HepG2 (cell line): ENCODE results near the gene ARFGAP2. TPM values are rescaled to one million over a fixed set of nuclear protein-coding genes. Genes with fewer than 3 reads are reported as not detected.
A peak's percentile ranks its signal among the peaks of the same experiment; 100 is the strongest.

ENCODE experiments used
- ATAC-seq: fragments of 200-7000 bp; cut with Tn5 transposase; 3 replicates; pipeline ENCODE4 v1.9.1; 2020; ENCODE audit warnings: mild to moderate bottlenecking, moderate library complexity
- BruUV-seq: library from RNA; stranded (reverse); fragments of 400-500 nt; replicated peaks from 2 replicates; lab custom pipeline; 2021; lab: Mats Ljungman, UMichigan
- CTCF ChIA-PET: fragments of 300-600 bp; formaldehyde crosslinking; extraction: SDS; loops from one replicate; lab custom pipeline; 2021; ENCODE audit warnings: low total read pairs, inconsistent platforms, low intra/inter-chr PET ratio; lab: Yijun Ruan, JAX
- POLR2A ChIA-PET: fragments of 350-600 bp; sonication (Branson Sonifier 250); formaldehyde crosslinking; loops from one replicate; lab custom pipeline; 2020; ENCODE audit warnings: antibody characterized with exemption, inconsistent platforms; lab: Yijun Ruan, JAX
- DNase-seq: peaks from one replicate; pipeline ENCODE4 v3.0.0-alpha.2; 2015; ENCODE audit warnings: low spot score
- FAIRE-seq: peaks from 3 replicates; lab custom pipeline; 2011; peaks lifted over from hg19 to GRCh38; lab: Jason Lieb, UNC
- H2AFZ ChIP-seq: one replicate; pipeline ENCODE4 v1.6.1; 2011; ENCODE audit warnings: low read length, inconsistent platforms
- H3K27ac ChIP-seq: fragments of 300-600 bp; 3 replicates; pipeline ENCODE4 v1.8.0; 2011; ENCODE audit warnings: mixed run types, mild to moderate bottlenecking, mixed read lengths, low read length, inconsistent platforms; ENCODE audit not compliant: insufficient read depth; ENCODE audit errors: extremely low read length
- H3K27me3 ChIP-seq, 2 experiments: fragments of 200-600 bp in 1 of 2; 2 replicates in 1 of 2; 3 replicates in 1 of 2; pipeline versions ENCODE4 v1.6.0 to v1.8.0; 2011; ENCODE audit warnings: low read length in 2 of 2, mild to moderate bottlenecking in 2 of 2, moderate library complexity in 2 of 2, inconsistent platforms in 1 of 2; ENCODE audit not compliant: insufficient read depth in 2 of 2, control insufficient read depth in 1 of 2
- H3K36me3 ChIP-seq, 2 experiments: fragments of 200-600 bp in 1 of 2; replicated peaks in 1 of 2; 2 replicates in 1 of 2; 3 replicates in 1 of 2; pipeline versions ENCODE4 v1.5.1 to v1.8.0; 2011; ENCODE audit warnings: low read length in 2 of 2, inconsistent platforms in 1 of 2; ENCODE audit not compliant: insufficient read depth in 2 of 2, control insufficient read depth in 1 of 2
- H3K4me1 ChIP-seq: 2 replicates; pipeline ENCODE4 v1.5.1; 2012; ENCODE audit warnings: low read length, inconsistent platforms; ENCODE audit not compliant: insufficient read depth
- H3K4me2 ChIP-seq: 2 replicates; pipeline ENCODE4 v1.6.0; 2011; ENCODE audit warnings: low read depth, low read length, inconsistent platforms
- H3K4me3 ChIP-seq, 3 experiments: fragments of 200-600 bp in 1 of 3; sonication (generic), shearing (Covaris generic) in 1 of 3; replicated peaks in 1 of 3; 2 replicates each; pipeline ENCODE4 v1.5.1; 2011 to 2016; ENCODE audit warnings: low read length in 3 of 3, inconsistent platforms in 2 of 3, low read depth in 2 of 3, mild to moderate bottlenecking in 2 of 3, control low read depth in 1 of 3, mixed read lengths in 1 of 3; ENCODE audit not compliant: insufficient read depth in 1 of 3
- H3K79me2 ChIP-seq: one replicate; pipeline ENCODE4 v1.6.1; 2011; ENCODE audit warnings: low read length, inconsistent platforms; ENCODE audit not compliant: insufficient read depth
- H3K9ac ChIP-seq: 2 replicates; pipeline ENCODE4 v1.6.0; 2011; ENCODE audit warnings: mild to moderate bottlenecking, low read depth, low read length, inconsistent platforms; ENCODE audit not compliant: insufficient read depth
- H3K9me3 ChIP-seq: 2 replicates; pipeline ENCODE4 v1.5.1; 2012; ENCODE audit warnings: mild to moderate bottlenecking, low read length
- H4K20me1 ChIP-seq: 2 replicates; pipeline ENCODE4 v1.6.0; 2011; ENCODE audit warnings: inconsistent platforms, mild to moderate bottlenecking, low read length, moderate library complexity; ENCODE audit not compliant: insufficient read depth
- ARNT2 ChIP-seq: sonication (generic); formaldehyde crosslinking; IDR thresholded peaks from 2 replicates; pipeline ENCODE4 v1.8.0; 2022; ENCODE audit warnings: mild to moderate bottlenecking, low read depth, missing genetic modification reagents, moderate library complexity
- ATF7-NPFF ChIP-seq: sonication (generic); formaldehyde crosslinking; IDR thresholded peaks from 2 replicates; pipeline ENCODE4 v1.8.1; 2023; ENCODE audit warnings: mild to moderate bottlenecking, low read depth, missing genetic modification reagents, moderate library complexity
- HNRNPL ChIP-seq: fragments of 200-400 bp; formaldehyde crosslinking; IDR thresholded peaks from 2 replicates; pipeline ENCODE4 v1.6.1; 2017; ENCODE audit warnings: mild to moderate bottlenecking, low read depth, low read length
- HNRNPLL ChIP-seq: fragments of 200-400 bp; formaldehyde crosslinking; IDR thresholded peaks from 2 replicates; pipeline ENCODE4 v1.6.1; 2017; ENCODE audit warnings: mild to moderate bottlenecking, low read depth, low read length; ENCODE audit not compliant: poor library complexity, severe bottlenecking
- NFE2L1 ChIP-seq: sonication (generic); formaldehyde crosslinking; IDR thresholded peaks from 2 replicates; pipeline ENCODE4 v1.4.0; 2020; ENCODE audit warnings: missing genetic modification reagents, mild to moderate bottlenecking, borderline replicate concordance
- NR2C2 ChIP-seq: sonication (generic); formaldehyde crosslinking; IDR thresholded peaks from 2 replicates; pipeline ENCODE4 v1.4.0; 2020; ENCODE audit warnings: missing genetic modification reagents, mild to moderate bottlenecking, moderate library complexity, borderline replicate concordance
- POLR2G ChIP-seq: fragments of 200-400 bp; formaldehyde crosslinking; IDR thresholded peaks from 2 replicates; pipeline ENCODE4 v1.6.1; 2018; ENCODE audit warnings: mild to moderate bottlenecking, low read depth, low read length, moderate library complexity
- RBM22 ChIP-seq: fragments of 200-400 bp; formaldehyde crosslinking; optimal IDR thresholded peaks from 2 replicates; pipeline ENCODE3; 2017; ENCODE audit warnings: mild to moderate bottlenecking, low read length, moderate library complexity
- SOX6 ChIP-seq, 2 experiments: fragments of 450-650 bp in 1 of 2; sonication (generic) in 1 of 2; formaldehyde crosslinking in 1 of 2; IDR thresholded peaks; 2 replicates each; pipeline versions ENCODE4 v1.4.0 to v1.6.1; 2017 to 2020; ENCODE audit warnings: antibody characterized with exemption in 1 of 2, mild to moderate bottlenecking in 1 of 2, missing genetic modification reagents in 1 of 2
- TEAD2 ChIP-seq: sonication (generic); formaldehyde crosslinking; IDR thresholded peaks from 2 replicates; pipeline ENCODE4 v1.9.0; 2021; ENCODE audit warnings: missing genetic modification reagents
- TMF1 ChIP-seq: sonication (generic); formaldehyde crosslinking; IDR thresholded peaks from 2 replicates; pipeline ENCODE4 v1.8.1; 2022; ENCODE audit warnings: low read depth, missing genetic modification reagents
- ZNF256 ChIP-seq: sonication (generic); formaldehyde crosslinking; conservative IDR thresholded peaks from 2 replicates; pipeline ENCODE4 v1.4.0; 2020; ENCODE audit warnings: missing genetic modification reagents
- ZNF260 ChIP-seq: sonication (generic); formaldehyde crosslinking; IDR thresholded peaks from 2 replicates; pipeline ENCODE4 v1.4.0; 2020; ENCODE audit warnings: missing genetic modification reagents, low read depth, mild to moderate bottlenecking, borderline replicate concordance
- ZNF441 ChIP-seq: sonication (generic); formaldehyde crosslinking; IDR thresholded peaks from 2 replicates; pipeline ENCODE4 v1.7.0; 2021; ENCODE audit warnings: missing genetic modification reagents, borderline replicate concordance
- ZNF598 ChIP-seq: sonication (generic); formaldehyde crosslinking; IDR thresholded peaks from 2 replicates; pipeline ENCODE4 v1.5.1; 2020; ENCODE audit warnings: mild to moderate bottlenecking, missing genetic modification reagents, borderline replicate concordance
- ZSCAN20 ChIP-seq: sonication (generic); formaldehyde crosslinking; IDR thresholded peaks from 2 replicates; pipeline ENCODE4 v1.4.0; 2020; ENCODE audit warnings: missing genetic modification reagents, mild to moderate bottlenecking, borderline replicate concordance
- WGBS: methylation state at CpG from one replicate; pipeline ENCODE4 v1.1.6; 2017; ENCODE audit warnings: low lambda C conversion rate; 5-methylcytosine and 5-hydroxymethylcytosine counted together
- in situ Hi-C: cut with HindIII; loops from 2 replicates; pipeline ENCODE4 v1.10.0; 2017; ENCODE audit warnings: low pct_unique_long_range_greater_than_20kb; ENCODE audit not compliant: extremely low pct_ligation_motif_present
- intact Hi-C: fragments of 100-400 bp; cut with micrococcal nuclease; formaldehyde crosslinking; loops from one replicate; pipeline ENCODE4 v1.10.0; 2022; ENCODE audit not compliant: unreplicated experiment
- polyA plus RNA-seq, 8 experiments: library from polyadenylated mRNA; depleted of rRNA in 3 of 8; stranded (reverse) in 7 of 8; unstranded in 1 of 8; fragments of >200 nt; fragmentation: Illumina TruSeq in 4 of 8; extraction: Trizol in 4 of 8; gene quantifications; 2 replicates each; pipeline versions ENCODE4 v1.2.1 to v1.2.3, GENCODE V29; 2011 to 2016; ENCODE audit warnings: low read depth in 4 of 8, missing spikeins in 1 of 8, mixed read lengths in 1 of 8; ENCODE audit not compliant: insufficient read depth in 1 of 8
- total RNA-seq, 5 experiments: library from RNA; depleted of rRNA; stranded (reverse); fragments of >200 nt; fragmentation: Illumina TruSeq; extraction: Trizol; gene quantifications; 2 replicates each; pipeline ENCODE4 v1.2.3, GENCODE V29; 2016; ENCODE audit warnings: low read depth in 1 of 5
- TF ChIP-seq, protein P1 (sequence below): IDR thresholded peaks from 2 replicates; pipeline ENCODE4 v1.6.1; 2012; ENCODE audit warnings: inconsistent platforms
- TF ChIP-seq, protein P2 (sequence below): sonication (generic); formaldehyde crosslinking; IDR thresholded peaks from 2 replicates; pipeline ENCODE4 v1.5.0; 2020; ENCODE audit warnings: mild to moderate bottlenecking, missing genetic modification reagents, moderate library complexity
- TF ChIP-seq, protein P3 (sequence below), 2 experiments: sonication (generic) in 1 of 2; formaldehyde crosslinking in 1 of 2; IDR thresholded peaks; 2 replicates each; pipeline versions ENCODE4 v1.4.0 to v1.6.1; 2018 to 2020; ENCODE audit warnings: missing genetic modification reagents in 2 of 2, borderline replicate concordance in 1 of 2, low read depth in 1 of 2, mild to moderate bottlenecking in 1 of 2, missing biosample characterization in 1 of 2

ARFGAP2 gene
- total and polyA plus RNA-seq, 2 of the 13 experiments (the other 11 are each of a cell fraction or from before 2014, with no cell fraction given): 32.3 to 75.3 TPM

GRCh38 chr11:47161134-47161854 lies 15.4 kb downstream of the ARFGAP2 start:
- peak; percentile 50 for FAIRE-seq
- H3K4me2 ChIP-seq: no peak overlapping the region
- CTCF ChIA-PET: interaction anchor here (1.1 to 5.3 kb wide), 4 partner anchors 98 to 272 kb away, joined by 3 to 52 read pairs (median 8); no protein-coding TSS in a partner anchor
- no peaks in the 10 kb centered on the region for H3K79me2 ChIP-seq
- peak; percentile 63 for DNase-seq
- ATAC-seq: peak; percentile 81
- intact Hi-C loops (loop anchor here (1.0 kb wide), 1 partner anchor 272 kb away; no protein-coding TSS in a partner anchor), in situ Hi-C loops (loop anchor here (5.0 kb wide), 1 partner anchor 274 kb away; no protein-coding TSS in a partner anchor)
- H3K9ac ChIP-seq: no peak overlapping the region
- H3K27ac ChIP-seq: no peak overlapping the region
- H3K36me3 ChIP-seq: peaks cover 15 to 22% of the 10 kb centered on the region in 2 experiments; a peak in 4 of 5 replicates
- peaks cover 21% of the 10 kb centered on the region for H3K4me1 ChIP-seq
- H3K27me3 ChIP-seq: no peaks in the 10 kb centered on the region
- POLR2A ChIA-PET: interaction anchor here (0.6 to 0.9 kb wide), 2 partner anchors 244 to 281 kb away, joined by 3 read pairs; no protein-coding TSS in a partner anchor
- H3K4me3 ChIP-seq: no peak overlapping the region
- BruUV-seq: no TSS peak
- peaks cover 10% of the 10 kb centered on the region; the same call in 1 of the 2 replicates for H4K20me1 ChIP-seq
- no peak overlapping the region for H2AFZ ChIP-seq
- H3K9me3 ChIP-seq: no peaks in the 10 kb centered on the region
- 30% methylated on average over 6 of the region's 14 CpGs for WGBS
- TF ChIP-seq NFE2L1 (CRISPR knock-in tag): no peak
- no peak for TF ChIP-seq TEAD2 (CRISPR knock-in tag)
- peak; percentile 32 for TF ChIP-seq RBM22
- TF ChIP-seq, protein P1, sequence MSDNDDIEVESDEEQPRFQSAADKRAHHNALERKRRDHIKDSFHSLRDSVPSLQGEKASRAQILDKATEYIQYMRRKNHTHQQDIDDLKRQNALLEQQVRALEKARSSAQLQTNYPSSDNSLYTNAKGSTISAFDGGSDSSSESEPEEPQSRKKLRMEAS: no peak
- TF ChIP-seq ZNF441: no peak
- 0 out of 2 replicates have a peak, but pooled peaks have one; percentile 11 for TF ChIP-seq NR2C2 (CRISPR knock-in tag)
- TF ChIP-seq, protein P2, sequence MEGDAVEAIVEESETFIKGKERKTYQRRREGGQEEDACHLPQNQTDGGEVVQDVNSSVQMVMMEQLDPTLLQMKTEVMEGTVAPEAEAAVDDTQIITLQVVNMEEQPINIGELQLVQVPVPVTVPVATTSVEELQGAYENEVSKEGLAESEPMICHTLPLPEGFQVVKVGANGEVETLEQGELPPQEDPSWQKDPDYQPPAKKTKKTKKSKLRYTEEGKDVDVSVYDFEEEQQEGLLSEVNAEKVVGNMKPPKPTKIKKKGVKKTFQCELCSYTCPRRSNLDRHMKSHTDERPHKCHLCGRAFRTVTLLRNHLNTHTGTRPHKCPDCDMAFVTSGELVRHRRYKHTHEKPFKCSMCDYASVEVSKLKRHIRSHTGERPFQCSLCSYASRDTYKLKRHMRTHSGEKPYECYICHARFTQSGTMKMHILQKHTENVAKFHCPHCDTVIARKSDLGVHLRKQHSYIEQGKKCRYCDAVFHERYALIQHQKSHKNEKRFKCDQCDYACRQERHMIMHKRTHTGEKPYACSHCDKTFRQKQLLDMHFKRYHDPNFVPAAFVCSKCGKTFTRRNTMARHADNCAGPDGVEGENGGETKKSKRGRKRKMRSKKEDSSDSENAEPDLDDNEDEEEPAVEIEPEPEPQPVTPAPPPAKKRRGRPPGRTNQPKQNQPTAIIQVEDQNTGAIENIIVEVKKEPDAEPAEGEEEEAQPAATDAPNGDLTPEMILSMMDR (CRISPR knock-in tag): peak; percentile 81
- TF ChIP-seq ARNT2 (CRISPR knock-in tag): no peak
- no peak for TF ChIP-seq HNRNPL
- TF ChIP-seq ATF7-NPFF: no peak; the same call in 1 of the 2 replicates
- no peak for TF ChIP-seq TMF1 (CRISPR knock-in tag)
- no peak for TF ChIP-seq ZNF256
- TF ChIP-seq POLR2G: peak; percentile 58
- no peak for TF ChIP-seq HNRNPLL
- TF ChIP-seq ZNF598: no peak
- TF ChIP-seq SOX6 (IDR thresholded peaks at IDR 0.05): no peak
- peak; percentile 6; the same call in 1 of the 2 replicates for TF ChIP-seq SOX6 (CRISPR knock-in tag; IDR thresholded peaks at IDR 0.05)
- TF ChIP-seq ZSCAN20 (CRISPR knock-in tag): no peak
- TF ChIP-seq, protein P3, sequence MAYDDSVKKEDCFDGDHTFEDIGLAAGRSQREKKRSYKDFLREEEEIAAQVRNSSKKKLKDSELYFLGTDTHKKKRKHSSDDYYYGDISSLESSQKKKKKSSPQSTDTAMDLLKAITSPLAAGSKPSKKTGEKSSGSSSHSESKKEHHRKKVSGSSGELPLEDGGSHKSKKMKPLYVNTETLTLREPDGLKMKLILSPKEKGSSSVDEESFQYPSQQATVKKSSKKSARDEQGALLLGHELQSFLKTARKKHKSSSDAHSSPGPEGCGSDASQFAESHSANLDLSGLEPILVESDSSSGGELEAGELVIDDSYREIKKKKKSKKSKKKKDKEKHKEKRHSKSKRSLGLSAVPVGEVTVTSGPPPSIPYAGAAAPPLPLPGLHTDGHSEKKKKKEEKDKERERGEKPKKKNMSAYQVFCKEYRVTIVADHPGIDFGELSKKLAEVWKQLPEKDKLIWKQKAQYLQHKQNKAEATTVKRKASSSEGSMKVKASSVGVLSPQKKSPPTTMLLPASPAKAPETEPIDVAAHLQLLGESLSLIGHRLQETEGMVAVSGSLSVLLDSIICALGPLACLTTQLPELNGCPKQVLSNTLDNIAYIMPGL (CRISPR knock-in tag; IDR thresholded peaks at IDR 0.05; ENCODE audit: borderline replicate concordance in 1 of 2, low read depth in 1 of 2): peak in 1 of 2 experiments; percentile 59; a peak in 2 of 4 replicates
- TF ChIP-seq ZNF260 (CRISPR knock-in tag): no peak
